ENCODE measurements around the gene RAPSN. TPM values are rescaled to one million over a fixed set of nuclear protein-coding genes. Genes with fewer than 3 reads are reported as not detected.
A peak's percentile ranks its signal among the peaks of the same experiment; 100 is the strongest.

RAPSN gene
- total RNA-seq, 2 experiments from 2014 or later = 0.36 to 0.81 TPM

DNA sequence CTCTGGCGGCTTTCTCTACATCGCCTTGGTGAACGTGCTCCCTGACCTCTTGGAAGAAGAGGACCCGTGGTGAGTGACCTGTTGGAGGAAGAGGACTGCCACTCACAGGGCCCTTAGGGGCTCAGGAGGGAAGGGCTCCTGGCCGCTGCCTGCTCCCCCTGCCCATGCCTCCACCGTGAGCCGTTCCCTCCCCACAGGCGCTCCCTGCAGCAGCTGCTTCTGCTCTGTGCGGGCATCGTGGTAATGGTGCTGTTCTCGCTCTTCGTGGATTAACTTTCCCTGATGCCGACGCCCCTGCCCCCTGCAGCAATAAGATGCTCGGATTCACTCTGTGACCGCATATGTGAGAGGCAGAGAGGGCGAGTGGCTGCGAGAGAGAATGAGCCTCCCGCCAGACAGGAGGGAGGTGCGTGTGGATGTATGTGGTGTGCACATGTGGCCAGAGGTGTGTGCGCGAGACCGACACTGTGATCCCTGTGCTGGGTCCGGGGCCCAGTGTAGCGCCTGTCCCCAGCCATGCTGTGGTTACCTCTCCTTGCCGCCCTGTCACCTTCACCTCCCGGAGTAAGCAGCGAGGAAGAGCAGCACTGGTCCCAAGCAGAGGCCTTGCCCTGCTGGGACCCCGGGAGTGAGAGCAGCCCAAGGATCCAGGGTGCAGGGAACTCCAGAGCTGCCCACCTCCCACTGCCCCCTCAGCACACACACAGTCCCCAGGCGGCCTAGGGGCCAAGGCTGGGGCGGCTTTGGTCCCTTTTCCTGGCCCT is 33.7 kb downstream of the RAPSN start:
- Mint-ChIP-seq H3K27ac (no peak overlapping the region), H3K36me3 (ENCODE audit: low read depth) (peaks cover 21% of the 10 kb centered on the region), H3K9me3 (no peaks in the 10 kb centered on the region), H3K4me3 (no peak overlapping the region), H3K4me1 (ENCODE audit: low read depth) (no peaks in the 10 kb centered on the region), H3K27me3 (no peaks in the 10 kb centered on the region)
- TF ChIP-seq, protein P1, sequence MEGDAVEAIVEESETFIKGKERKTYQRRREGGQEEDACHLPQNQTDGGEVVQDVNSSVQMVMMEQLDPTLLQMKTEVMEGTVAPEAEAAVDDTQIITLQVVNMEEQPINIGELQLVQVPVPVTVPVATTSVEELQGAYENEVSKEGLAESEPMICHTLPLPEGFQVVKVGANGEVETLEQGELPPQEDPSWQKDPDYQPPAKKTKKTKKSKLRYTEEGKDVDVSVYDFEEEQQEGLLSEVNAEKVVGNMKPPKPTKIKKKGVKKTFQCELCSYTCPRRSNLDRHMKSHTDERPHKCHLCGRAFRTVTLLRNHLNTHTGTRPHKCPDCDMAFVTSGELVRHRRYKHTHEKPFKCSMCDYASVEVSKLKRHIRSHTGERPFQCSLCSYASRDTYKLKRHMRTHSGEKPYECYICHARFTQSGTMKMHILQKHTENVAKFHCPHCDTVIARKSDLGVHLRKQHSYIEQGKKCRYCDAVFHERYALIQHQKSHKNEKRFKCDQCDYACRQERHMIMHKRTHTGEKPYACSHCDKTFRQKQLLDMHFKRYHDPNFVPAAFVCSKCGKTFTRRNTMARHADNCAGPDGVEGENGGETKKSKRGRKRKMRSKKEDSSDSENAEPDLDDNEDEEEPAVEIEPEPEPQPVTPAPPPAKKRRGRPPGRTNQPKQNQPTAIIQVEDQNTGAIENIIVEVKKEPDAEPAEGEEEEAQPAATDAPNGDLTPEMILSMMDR (IDR thresholded peaks at IDR 0.05) = no peak
- ChIA-PET POLR2A (interaction anchor here (0.6 to 2.2 kb wide), 5 partner anchors 7 to 166 kb away, joined by 3 to 18 read pairs (median 4); partner anchors contain the start of gene PSMC3), CTCF (interaction anchor here (1.5 to 2.2 kb wide), 2 partner anchors 41 to 42 kb away, joined by 7 read pairs; no protein-coding TSS in a partner anchor)
- intact Hi-C loops (cut with micrococcal nuclease) = no loop called here
- DNase-seq = no peak
- no peak for ATAC-seq

DNA sequence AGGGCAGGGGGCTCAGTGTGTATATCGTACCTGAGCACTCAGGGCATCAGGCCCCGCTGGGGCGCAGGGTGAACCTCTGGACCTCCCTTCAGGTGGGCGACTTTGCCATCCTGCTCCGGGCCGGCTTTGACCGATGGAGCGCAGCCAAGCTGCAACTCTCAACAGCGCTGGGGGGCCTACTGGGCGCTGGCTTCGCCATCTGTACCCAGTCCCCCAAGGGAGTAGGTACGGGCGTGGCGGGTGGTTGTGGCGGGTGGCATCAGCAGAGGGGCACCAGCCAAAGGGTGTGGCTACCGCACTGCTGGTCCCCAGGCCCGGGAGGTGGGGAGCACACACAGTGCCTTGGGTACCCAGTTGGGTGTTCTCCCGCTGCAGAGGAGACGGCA is 34.3 kb downstream of the RAPSN start:
- Mint-ChIP-seq H3K27ac (no peak overlapping the region), H3K27me3 (no peaks in the 10 kb centered on the region), H3K36me3 (ENCODE audit: low read depth) (peaks cover 15% of the 10 kb centered on the region), H3K9me3 (no peaks in the 10 kb centered on the region), H3K4me3 (no peak overlapping the region), H3K4me1 (ENCODE audit: low read depth) (peaks cover 1% of the 10 kb centered on the region)
- intact Hi-C loops (cut with micrococcal nuclease) = no loop called here
- TF ChIP-seq, protein P1 (IDR thresholded peaks at IDR 0.05) = no peak
- DNase-seq (no peak), ATAC-seq (no peak)
- ChIA-PET POLR2A (interaction anchor here (0.8 to 2.2 kb wide), 2 partner anchors 8 to 11 kb away, joined by 3 to 13 read pairs; partner anchors contain the start of gene PSMC3), CTCF (interaction anchor here (1.5 kb wide), 1 partner anchor 41 kb away, joined by 7 read pairs; no protein-coding TSS in a partner anchor)

DNA sequence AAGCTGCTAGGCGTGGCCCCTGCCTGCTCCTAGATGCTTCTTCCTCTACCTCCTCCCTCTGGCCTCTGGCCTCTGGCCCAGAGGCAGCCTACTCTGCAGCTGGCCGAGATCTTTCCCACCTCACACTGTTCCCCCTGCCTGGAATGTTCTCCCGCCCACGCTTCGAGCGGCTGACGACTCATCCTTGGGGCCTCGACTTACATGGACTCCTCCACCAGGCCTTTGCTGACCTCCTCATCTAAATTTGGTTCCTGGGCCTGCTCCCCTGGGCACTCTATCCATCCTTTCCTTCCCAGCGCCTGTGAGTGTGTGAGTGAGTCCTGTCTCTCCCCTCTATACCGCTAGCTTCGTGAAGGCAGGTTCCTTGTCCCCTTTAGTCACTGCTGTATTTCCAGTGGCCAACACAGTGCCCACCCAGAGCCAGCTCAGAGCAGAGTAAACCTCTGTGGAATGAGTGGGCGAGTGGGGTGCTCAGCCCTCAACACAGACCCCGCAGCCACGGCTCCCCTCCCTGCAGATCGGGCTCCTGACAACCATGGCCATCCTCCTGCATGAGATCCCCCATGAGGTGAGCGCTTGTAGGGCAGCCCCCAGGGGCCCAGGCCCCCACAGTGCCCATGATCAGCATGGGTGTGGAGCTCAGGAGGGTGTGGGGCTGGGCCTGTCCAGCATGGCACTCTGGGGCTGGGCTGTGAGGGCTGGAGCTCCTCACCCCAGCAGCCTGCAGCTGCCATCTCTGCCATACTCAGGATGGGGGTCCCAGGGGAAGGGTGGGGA is 34.8 kb downstream of the RAPSN start:
- H3K36me3 Mint-ChIP-seq (ENCODE audit: low read depth) = peaks cover 12% of the 10 kb centered on the region
- ATAC-seq = no peak
- POLR2A ChIA-PET = interaction anchor here (0.8 to 2.2 kb wide), 3 partner anchors 9 to 139 kb away, joined by 3 to 13 read pairs (median 3); partner anchors contain the start of gene PSMC3

DNA sequence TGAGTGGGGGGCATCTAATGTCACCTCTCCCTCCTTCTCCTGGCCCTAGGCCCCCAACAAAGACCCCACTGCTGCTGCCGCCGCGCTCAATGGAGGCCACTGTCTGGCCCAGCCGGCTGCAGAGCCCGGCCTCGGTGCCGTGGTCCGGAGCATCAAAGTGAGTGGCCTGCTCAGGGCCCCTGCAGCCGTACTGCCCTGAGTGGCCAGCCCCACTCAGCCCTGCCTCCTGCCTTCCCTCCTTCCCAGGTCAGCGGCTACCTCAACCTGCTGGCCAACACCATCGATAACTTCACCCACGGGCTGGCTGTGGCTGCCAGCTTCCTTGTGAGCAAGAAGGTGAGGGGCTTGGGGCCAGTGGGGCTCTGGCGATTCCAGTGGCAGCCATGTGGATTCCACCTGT is 35.6 kb downstream of the RAPSN start:
- no peaks in the 10 kb centered on the region for H3K9me3 Mint-ChIP-seq
- ATAC-seq (no peak), DNase-seq (no peak)
- H3K27ac Mint-ChIP-seq = no peak overlapping the region
- H3K4me1 Mint-ChIP-seq (ENCODE audit: low read depth) = peaks cover 11% of the 10 kb centered on the region
- TF ChIP-seq, protein P1 (IDR thresholded peaks at IDR 0.05) = no peak
- H3K36me3 Mint-ChIP-seq (ENCODE audit: low read depth) = peaks cover 8% of the 10 kb centered on the region
- H3K4me3 Mint-ChIP-seq = no peak overlapping the region
- POLR2A ChIA-PET = interaction anchor here (1.7 to 2.2 kb wide), 2 partner anchors 13 to 139 kb away, joined by 3 to 13 read pairs; partner anchors contain the start of gene PSMC3
- CTCF ChIA-PET = interaction anchor here (1.9 to 6.7 kb wide), 3 partner anchors 11 to 143 kb away, joined by 6 to 90 read pairs (median 11); partner anchors contain the start of gene PSMC3
- intact Hi-C loops (cut with micrococcal nuclease) = no loop called here
- H3K27me3 Mint-ChIP-seq = no peaks in the 10 kb centered on the region

More for the DNA sequence above, 34.8 kb downstream of the RAPSN start:
- no peaks in the 10 kb centered on the region for H3K9me3 Mint-ChIP-seq
- CTCF ChIA-PET = interaction anchor here (1.5 kb wide), 1 partner anchor 40 kb away, joined by 7 read pairs; no protein-coding TSS in a partner anchor
- TF ChIP-seq, protein P1 (IDR thresholded peaks at IDR 0.05) = no peak
- peak overlapping the region; percentile 5 for H3K27ac Mint-ChIP-seq
- DNase-seq = no peak
- intact Hi-C loops (cut with micrococcal nuclease) = no loop called here
- H3K27me3 Mint-ChIP-seq = no peaks in the 10 kb centered on the region
- H3K4me3 Mint-ChIP-seq = no peak overlapping the region
- H3K4me1 Mint-ChIP-seq (ENCODE audit: low read depth) = peaks cover 7% of the 10 kb centered on the region

Measured in activated CD8-positive, alpha-beta T cell treated with anti-CD3 and anti-CD28 coated beads for 36 hours (primary cell).